Astrocyte (in vitro differentiated cells and primary cell): ENCODE measurements around the gene FGF8. TPM values are rescaled to one million over a fixed set of nuclear protein-coding genes. Genes with fewer than 3 reads are reported as not detected.

Experiments
- DNase-seq: peaks from one replicate; pipeline ENCODE4 v3.0.0-alpha.2; 2010; ENCODE audit warnings: low read depth
- FAIRE-seq: peaks from 2 replicates; lab custom pipeline; 2011; peaks lifted over from hg19 to GRCh38; lab: Jason Lieb, UNC
- H2AFZ ChIP-seq: 2 replicates; pipeline ENCODE4 v1.6.0; 2012; ENCODE audit warnings: low read depth, low read length, inconsistent platforms
- H3K27ac ChIP-seq: 2 replicates; pipeline ENCODE4 v1.5.1; 2011; ENCODE audit warnings: low read depth, low read length, inconsistent platforms
- H3K27me3 ChIP-seq: 2 replicates; pipeline ENCODE4 v1.6.0; 2011; ENCODE audit warnings: low read length, inconsistent platforms; ENCODE audit not compliant: insufficient read depth
- H3K36me3 ChIP-seq: 2 replicates; pipeline ENCODE4 v1.5.1; 2011; ENCODE audit warnings: low read length, inconsistent platforms; ENCODE audit not compliant: insufficient read depth
- H3K4me1 ChIP-seq: 2 replicates; pipeline ENCODE4 v1.5.1; 2011; ENCODE audit warnings: low read length, inconsistent platforms; ENCODE audit not compliant: insufficient read depth
- H3K4me2 ChIP-seq: 2 replicates; pipeline ENCODE4 v1.6.0; 2012; ENCODE audit warnings: low read length, inconsistent platforms
- H3K4me3 ChIP-seq: 2 replicates; pipeline ENCODE4 v1.5.1; 2011; ENCODE audit warnings: low read depth, mild to moderate bottlenecking, low read length, inconsistent platforms; ENCODE audit not compliant: insufficient read depth
- H3K79me2 ChIP-seq: 2 replicates; pipeline ENCODE4 v1.6.0; 2012; ENCODE audit warnings: mild to moderate bottlenecking, low read length, inconsistent platforms; ENCODE audit not compliant: insufficient read depth
- H3K9ac ChIP-seq: 2 replicates; pipeline ENCODE4 v1.6.0; 2012; ENCODE audit warnings: mild to moderate bottlenecking, low read length, inconsistent platforms
- H3K9me3 ChIP-seq: 2 replicates; pipeline ENCODE4 v1.5.1; 2012; ENCODE audit warnings: low read depth, mild to moderate bottlenecking, low read length, inconsistent platforms; ENCODE audit not compliant: insufficient read depth
- H4K20me1 ChIP-seq: 2 replicates; pipeline ENCODE4 v1.6.0; 2012; ENCODE audit warnings: low read length, inconsistent platforms; ENCODE audit not compliant: insufficient read depth
- H3K27ac Mint-ChIP-seq: one replicate; pipeline ENCODE4 v1.8.0; 2021; ENCODE audit warnings: mild to moderate bottlenecking, mixed read lengths; ENCODE audit not compliant: unreplicated experiment
- H3K27me3 Mint-ChIP-seq: one replicate; pipeline ENCODE4 v1.8.0; 2021; ENCODE audit warnings: low read depth, mixed read lengths; ENCODE audit not compliant: unreplicated experiment
- H3K36me3 Mint-ChIP-seq: one replicate; pipeline ENCODE4 v1.8.0; 2021; ENCODE audit warnings: low read depth, mixed read lengths; ENCODE audit not compliant: unreplicated experiment
- H3K4me1 Mint-ChIP-seq: one replicate; pipeline ENCODE4 v1.8.0; 2021; ENCODE audit warnings: low read depth, mixed read lengths; ENCODE audit not compliant: unreplicated experiment
- H3K4me3 Mint-ChIP-seq: one replicate; pipeline ENCODE4 v1.8.0; 2021; ENCODE audit warnings: mild to moderate bottlenecking, moderate library complexity, mixed read lengths; ENCODE audit not compliant: unreplicated experiment
- H3K9me3 Mint-ChIP-seq: one replicate; pipeline ENCODE4 v1.8.0; 2021; ENCODE audit warnings: mild to moderate bottlenecking, mixed read lengths; ENCODE audit not compliant: unreplicated experiment
- CTCF ChIP-seq: IDR thresholded peaks from 2 replicates; pipeline ENCODE4 v1.5.1; 2011; ENCODE audit warnings: low read depth, mild to moderate bottlenecking, inconsistent platforms, low read length, moderate library complexity; ENCODE audit not compliant: insufficient read depth
- EZH2 ChIP-seq: IDR thresholded peaks from 2 replicates; pipeline ENCODE4 v1.6.1; 2012; ENCODE audit warnings: mild to moderate bottlenecking, low read length, inconsistent platforms; ENCODE audit not compliant: insufficient read depth
- total RNA-seq: library from RNA; stranded (reverse); gene quantifications from 2 replicates; pipeline ENCODE4 v1.2.1, GENCODE V29; 2021

FGF8 gene
- total RNA-seq, 1 donor from 2014 or later: 0.61 TPM

- Histone ChIP-seq H3K4me3 (no peak overlapping the region), H3K9me3 (no peaks in the 10 kb centered on the region), H3K4me2 (no peak overlapping the region), H2AFZ (no peak overlapping the region), H3K79me2 (peaks cover 85% of the 10 kb centered on the region), H4K20me1 (peaks cover 90% of the 10 kb centered on the region), H3K27ac (no peak overlapping the region), H3K36me3 (peaks cover 54% of the 10 kb centered on the region), H3K9ac (no peak overlapping the region), H3K27me3 (no peaks in the 10 kb centered on the region), H3K4me1 (peaks cover 3% of the 10 kb centered on the region)
- H3K27ac Mint-ChIP-seq: no peak overlapping the region
- peaks cover 30% of the 10 kb centered on the region for H3K36me3 Mint-ChIP-seq
- H3K4me1 Mint-ChIP-seq: peaks cover 8% of the 10 kb centered on the region
- H3K9me3 Mint-ChIP-seq: no peaks in the 10 kb centered on the region
- H3K27me3 Mint-ChIP-seq: no peaks in the 10 kb centered on the region
- DNase-seq (no peak), FAIRE-seq (no peak)
- H3K4me3 Mint-ChIP-seq: no peak overlapping the region
- TF ChIP-seq CTCF (no peak), EZH2 (no peak)
Observed at GRCh38 chr10:101803511-101803910, 27.6 kb upstream of the FGF8 start.

- Histone ChIP-seq H3K4me3 (no peak overlapping the region), H3K9me3 (no peaks in the 10 kb centered on the region), H3K36me3 (peaks cover 67% of the 10 kb centered on the region), H3K4me1 (no peaks in the 10 kb centered on the region), H3K4me2 (no peak overlapping the region), H3K27me3 (no peaks in the 10 kb centered on the region), H3K9ac (no peak overlapping the region), H3K79me2 (peaks cover 85% of the 10 kb centered on the region), H4K20me1 (peaks cover 92% of the 10 kb centered on the region), H3K27ac (no peak overlapping the region), H2AFZ (no peak overlapping the region)
- no peak for FAIRE-seq
- DNase-seq: no peak
- TF ChIP-seq CTCF: no peak
- TF ChIP-seq EZH2: no peak
- Mint-ChIP-seq H3K27ac (no peak overlapping the region), H3K9me3 (no peaks in the 10 kb centered on the region), H3K4me3 (no peak overlapping the region), H3K4me1 (no peaks in the 10 kb centered on the region), H3K36me3 (peaks cover 40% of the 10 kb centered on the region), H3K27me3 (no peaks in the 10 kb centered on the region)
Observed at GRCh38 chr10:101797403-101798059, 21.6 kb upstream of the FGF8 start.

- Histone ChIP-seq H3K9ac (no peak overlapping the region), H3K36me3 (peaks cover 83% of the 10 kb centered on the region), H2AFZ (no peak overlapping the region), H3K27ac (no peak overlapping the region), H3K4me3 (no peak overlapping the region), H3K79me2 (peaks cover 58% of the 10 kb centered on the region), H3K9me3 (no peaks in the 10 kb centered on the region), H3K4me2 (no peak overlapping the region), H3K4me1 (no peaks in the 10 kb centered on the region), H4K20me1 (peaks cover 72% of the 10 kb centered on the region), H3K27me3 (no peaks in the 10 kb centered on the region)
- Mint-ChIP-seq H3K9me3 (no peaks in the 10 kb centered on the region), H3K4me3 (no peak overlapping the region), H3K36me3 (peaks cover 22% of the 10 kb centered on the region), H3K27ac (no peak overlapping the region), H3K4me1 (no peaks in the 10 kb centered on the region), H3K27me3 (no peaks in the 10 kb centered on the region)
- no peak for DNase-seq
- TF ChIP-seq EZH2 (no peak), CTCF (no peak)
- FAIRE-seq: no peak
Observed at GRCh38 chr10:101793526-101793925, 17.6 kb upstream of the FGF8 start.
